Raji (cell line): Measurements from ENCODE around the gene MBP.

Experiments
- POLR2A ChIP-seq: IDR thresholded peaks from 2 replicates; pipeline ENCODE4 v1.6.1; 2011; ENCODE audit warnings: low read depth, low read length, control low read depth; ENCODE audit not compliant: insufficient read depth

Gene MBP

DNA sequence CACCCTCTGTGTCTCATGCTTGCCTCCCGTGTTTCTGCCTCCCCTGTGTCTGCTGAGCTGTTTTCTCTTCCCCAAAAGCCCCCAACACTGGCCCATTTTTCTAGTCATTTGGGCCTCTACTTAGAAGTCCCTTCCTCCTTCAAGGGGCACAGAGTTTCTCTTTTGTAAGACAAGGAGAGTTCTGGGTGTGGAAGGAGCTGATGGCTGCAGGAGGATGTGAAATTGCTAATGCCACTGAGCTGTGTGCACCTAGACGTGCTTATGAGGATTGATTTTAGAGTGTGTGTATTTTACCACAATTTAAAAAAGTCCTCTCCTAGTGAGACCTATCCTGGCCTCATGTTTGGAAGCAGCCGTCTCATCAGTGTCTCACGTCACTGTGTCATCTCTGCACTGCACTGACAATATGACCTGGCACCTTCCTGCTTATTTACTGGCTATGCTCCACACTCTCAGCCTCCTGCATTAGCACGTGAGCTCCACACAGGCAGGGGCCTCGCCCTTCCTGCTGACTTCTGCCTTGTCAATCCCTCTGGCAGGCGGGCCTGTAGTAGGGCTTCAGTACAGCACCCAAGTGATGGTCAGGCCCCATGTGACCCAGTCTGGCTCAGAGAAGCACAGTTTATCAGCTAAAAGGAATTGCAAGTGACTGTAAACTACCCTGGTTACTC is 8.0 kb upstream of the MBP start:
- TF ChIP-seq POLR2A = no peak

- TF ChIP-seq POLR2A = no peak
Observed at GRCh38 chr18:77140030-77140429, 7.4 kb upstream of the MBP start.

DNA sequence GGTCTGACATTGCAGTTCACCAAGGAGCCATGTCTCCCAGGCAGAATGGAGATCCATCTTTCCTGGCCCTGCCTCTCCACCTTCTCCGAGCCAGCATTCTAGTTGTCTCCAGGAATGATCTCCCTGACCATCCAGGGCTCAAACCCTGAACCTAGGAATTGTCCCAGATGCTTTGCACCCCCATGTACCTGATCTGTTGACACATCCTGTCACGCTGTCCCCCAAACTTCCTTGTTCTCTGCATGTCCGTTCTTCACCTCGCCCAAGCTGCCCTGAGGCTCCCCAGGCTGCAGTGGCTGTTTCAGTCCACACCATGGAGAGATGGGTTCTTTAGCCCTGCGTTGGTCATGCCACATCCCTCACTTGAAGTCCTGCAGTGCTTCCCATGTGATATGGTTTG is 7.0 kb upstream of the MBP start:
- TF ChIP-seq POLR2A = no peak

DNA sequence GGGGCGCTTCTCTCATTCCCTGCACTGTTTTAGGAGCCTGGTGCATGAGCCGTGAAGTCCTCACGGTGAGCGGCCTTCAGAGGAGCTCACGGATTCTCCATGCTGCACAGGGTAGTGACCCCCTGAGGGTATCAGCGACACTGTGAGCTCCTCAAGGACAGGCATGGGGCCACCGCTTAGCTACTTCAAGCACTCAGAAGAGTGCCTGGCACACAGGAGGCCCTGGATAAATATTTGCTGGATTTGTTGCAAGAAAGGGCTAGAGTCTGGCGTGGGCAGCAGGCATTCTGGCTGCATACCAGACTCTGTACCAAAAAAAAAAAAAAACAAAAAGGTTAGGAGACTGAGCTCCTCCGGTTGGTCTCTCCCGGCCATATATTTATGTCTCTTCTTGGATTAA is 5.7 kb upstream of the MBP start:
- TF ChIP-seq POLR2A = no peak

DNA sequence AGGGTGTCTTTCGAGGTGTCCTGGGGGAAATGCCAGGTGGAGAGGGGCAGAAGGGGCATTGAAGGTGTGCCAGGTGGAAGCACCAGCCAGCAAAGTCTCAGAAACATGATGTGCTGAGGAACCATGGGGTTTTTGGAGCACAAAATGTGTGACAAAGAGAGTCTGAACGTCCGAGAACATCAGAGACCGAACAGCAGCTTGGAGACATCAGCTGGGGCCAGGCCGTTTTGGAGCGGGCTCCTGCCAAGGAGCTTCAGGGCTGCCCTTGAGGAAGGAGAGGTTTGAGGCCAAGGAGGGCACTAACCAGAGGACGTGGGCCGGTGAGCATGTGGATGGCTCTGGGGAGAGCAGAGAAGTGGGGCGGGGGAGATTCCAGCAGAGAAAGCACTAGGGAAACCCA is 5.3 kb upstream of the MBP start:
- TF ChIP-seq POLR2A = no peak

DNA sequence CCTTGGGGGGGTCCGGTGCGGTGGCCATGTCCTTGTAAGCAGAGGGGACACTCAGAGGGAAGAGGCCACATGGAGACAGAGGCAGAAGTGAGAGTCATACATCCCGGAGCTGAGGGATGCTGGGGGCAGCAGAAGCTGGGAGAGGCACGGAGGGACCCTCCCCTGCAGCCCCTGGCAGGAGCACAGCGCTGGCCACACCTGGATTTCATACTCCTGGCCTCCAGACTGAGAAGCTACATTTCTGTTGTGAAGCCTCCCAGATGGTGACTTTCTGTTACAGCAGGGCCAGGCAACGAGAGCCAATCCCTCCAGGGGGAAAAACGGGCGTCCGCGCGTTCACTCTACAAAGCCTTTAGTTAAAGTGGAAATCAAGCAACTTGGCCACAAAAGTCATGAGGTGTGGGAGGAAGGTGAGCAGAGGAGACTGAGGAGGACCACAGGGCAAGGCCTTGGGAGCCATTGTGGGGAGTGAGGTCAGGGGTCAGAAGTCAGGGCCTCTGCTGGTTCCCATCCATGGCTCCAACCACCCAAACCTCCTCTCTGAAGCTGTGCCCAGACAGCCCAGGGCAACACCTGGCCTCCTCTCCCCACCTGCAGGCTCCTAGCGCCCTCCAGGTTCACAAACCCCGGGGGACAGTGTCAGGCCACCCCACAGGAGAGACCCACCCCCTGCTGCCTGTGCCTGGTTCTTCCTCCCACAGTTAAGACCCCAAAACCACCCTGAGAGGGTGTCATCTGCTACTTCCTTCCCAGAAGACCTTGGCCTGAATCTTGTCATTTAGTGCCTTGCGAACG is 4.5 kb upstream of the MBP start:
- TF ChIP-seq POLR2A = no peak

- TF ChIP-seq POLR2A = no peak
Observed at GRCh38 chr18:77136076-77136718, 3.6 kb upstream of the MBP start.

DNA sequence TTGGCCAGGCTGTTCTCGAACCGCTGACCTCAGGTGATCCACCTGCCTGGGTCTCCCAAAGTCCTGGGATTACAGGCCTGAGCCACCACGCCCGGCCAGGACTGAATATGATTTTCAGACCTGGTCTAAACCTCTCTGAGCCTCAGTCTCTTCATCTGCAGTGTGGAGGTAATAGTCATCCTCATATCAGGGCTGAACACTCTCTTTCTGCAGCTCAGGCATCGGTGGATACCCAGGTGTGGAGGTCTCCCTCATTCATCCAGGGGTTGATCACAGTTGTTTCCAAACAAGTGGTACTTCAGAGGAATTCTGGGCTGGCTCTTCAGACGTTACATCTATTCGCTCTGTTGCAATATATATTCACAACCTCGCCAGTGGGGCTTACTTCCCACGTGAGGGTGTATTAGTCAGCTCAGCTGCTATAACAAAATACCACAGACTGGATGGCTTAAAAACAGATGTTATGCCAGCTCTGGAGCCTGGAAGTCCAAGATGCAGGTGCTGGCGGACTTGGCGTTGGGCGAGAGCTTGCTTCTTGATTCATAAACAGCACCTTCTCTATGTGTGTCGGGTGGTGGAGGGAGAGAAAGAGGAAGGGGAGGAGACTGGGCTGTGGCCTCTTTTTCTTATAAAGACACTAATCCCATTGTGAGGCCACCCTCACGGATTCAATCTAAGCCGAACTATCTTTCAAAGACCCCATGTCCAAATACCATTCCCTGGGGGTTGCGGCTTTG is 2.9 kb upstream of the MBP start:
- no peak for TF ChIP-seq POLR2A

DNA sequence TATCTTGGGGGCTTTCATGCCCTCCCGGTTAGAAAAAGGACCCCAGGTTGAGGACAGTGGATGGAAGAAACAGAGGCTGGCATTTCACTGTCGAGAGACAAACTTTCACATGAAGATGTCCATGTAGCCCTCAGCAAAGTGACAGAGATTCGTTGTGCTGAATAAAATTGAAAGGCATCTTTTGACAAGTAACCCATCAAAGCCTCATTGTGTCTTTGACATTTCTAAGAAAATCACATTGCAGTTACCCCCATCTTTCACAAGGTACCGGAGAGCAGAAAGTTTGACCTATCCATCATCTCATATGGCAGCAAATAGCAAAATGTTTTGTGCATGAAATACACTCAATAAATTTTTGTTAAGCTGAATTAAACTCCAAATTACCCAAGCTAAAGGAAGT is 2.0 kb upstream of the MBP start:
- no peak for TF ChIP-seq POLR2A

GRCh38 chr18:77133835-77134496 is 1.4 kb upstream of the MBP start:
- TF ChIP-seq POLR2A = no peak

DNA sequence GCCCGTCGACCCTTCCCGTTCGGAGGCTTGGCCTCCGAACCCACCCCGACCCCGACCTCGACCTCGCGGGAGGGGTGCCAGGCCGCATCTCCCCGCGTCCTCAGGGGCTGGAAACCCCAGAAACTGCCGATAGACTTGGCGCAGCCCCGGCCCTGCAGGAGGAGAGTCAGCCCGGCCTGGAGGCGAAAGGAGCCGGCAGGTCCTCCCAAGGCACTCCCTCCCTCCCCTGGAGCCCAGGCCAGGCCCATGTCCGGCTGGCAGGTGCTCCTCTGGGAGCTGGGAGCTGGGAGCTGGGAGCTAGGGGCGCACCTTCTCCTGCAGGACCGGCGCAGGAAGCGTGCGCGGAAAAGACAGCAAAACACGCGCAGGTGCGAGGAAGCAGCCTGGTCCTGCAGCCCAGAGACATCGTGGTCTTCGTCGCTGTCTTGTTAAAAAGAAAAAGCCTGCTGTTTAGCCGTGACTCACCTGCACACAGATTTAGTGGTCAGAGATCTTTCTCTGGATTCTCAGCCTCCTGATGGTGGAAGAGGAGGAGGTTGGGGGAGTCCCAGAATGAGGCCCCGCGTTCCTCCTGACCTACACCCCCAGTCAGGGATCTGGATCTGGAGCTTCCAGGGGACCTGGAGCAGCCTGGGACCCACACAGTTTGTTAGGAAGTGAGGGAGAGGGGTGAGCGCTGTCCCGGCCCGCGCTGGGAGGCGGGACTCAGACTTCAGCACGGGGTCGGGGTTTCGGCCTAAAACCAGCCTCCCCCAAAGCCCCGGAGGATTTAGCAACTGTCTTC is 660 bp upstream of the MBP start:
- TF ChIP-seq POLR2A = no peak

GRCh38 chr18:77131652-77132368 is 773 bp downstream of the MBP start:
- 0 out of 2 replicates have a peak, but pooled peaks have one; percentile 20 for TF ChIP-seq POLR2A

DNA sequence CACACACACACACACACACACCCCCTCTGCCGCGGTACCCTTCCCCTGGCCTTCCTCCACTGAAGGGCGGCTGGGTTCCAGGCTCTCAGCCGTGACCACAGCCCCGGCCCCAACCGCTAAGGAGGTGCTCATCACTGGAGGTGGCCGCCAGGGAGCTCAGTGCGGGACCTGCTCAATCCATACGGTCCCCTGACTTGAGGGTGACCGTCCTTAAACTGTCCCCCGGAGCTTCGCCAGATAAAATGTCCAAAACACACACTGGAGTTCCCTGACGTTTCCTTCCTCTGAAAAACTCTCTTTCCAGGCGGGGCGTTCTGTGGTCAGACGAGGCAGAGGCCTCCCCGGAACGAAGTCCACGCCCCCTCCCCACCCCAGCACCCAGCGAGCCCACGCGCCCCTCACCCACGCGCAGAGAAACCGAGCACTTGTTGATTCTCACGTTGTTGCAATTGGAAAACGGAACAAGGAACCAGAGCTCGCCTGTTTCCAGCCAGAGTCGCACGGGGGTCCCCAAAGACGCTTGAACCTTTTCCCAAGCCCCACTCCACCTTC is 1.4 kb downstream of the MBP start:
- TF ChIP-seq POLR2A = no peak
